Stomach (tissue), 9 donors: Measurements from ENCODE around the gene TXNDC11. TPM values are rescaled to one million over a fixed set of nuclear protein-coding genes. Genes with fewer than 3 reads are reported as not detected.
A peak's percentile ranks its signal among the peaks of the same experiment; 100 is the strongest.

Source experiments
- DNase-seq, 2 donors: peaks; one replicate each; pipeline versions ENCODE4 v3.0.0 to v3.0.0-alpha.2; 2013 to 2019
- H3K27ac ChIP-seq, 5 donors: fragments of 200-600 bp in 4 of 5; sonication (generic) in 4 of 5; one replicate each; pipeline ENCODE4 v1.5.1; 2013 to 2019; ENCODE audit warnings: mild to moderate bottlenecking in 1 of 5, moderate library complexity in 1 of 5
- H3K27me3 ChIP-seq, 3 donors: fragments of 200-600 bp; sonication (generic); one replicate each; pipeline ENCODE4 v1.5.1; 2017 to 2019; ENCODE audit warnings: mixed run types in 1 of 3
- H3K36me3 ChIP-seq, 4 donors: fragments of 200-600 bp; sonication (generic); 1 replicate in 3 of 4; 2 replicates in 1 of 4; pipeline ENCODE4 v1.5.1; 2016 to 2019
- H3K4me1 ChIP-seq, 4 donors: fragments of 200-600 bp; sonication (generic); one replicate each; pipeline ENCODE4 v1.5.1; 2016 to 2019
- H3K4me3 ChIP-seq, 4 donors: fragments of 200-600 bp; sonication (generic) in 3 of 4; one replicate each; pipeline ENCODE4 v1.5.1; 2016 to 2019; ENCODE audit warnings: mild to moderate bottlenecking in 1 of 4
- H3K9me3 ChIP-seq, 4 donors: fragments of 200-600 bp; sonication (generic); one replicate each; pipeline ENCODE4 v1.5.1; 2016 to 2019
- EP300 ChIP-seq: sonication (generic); formaldehyde crosslinking; IDR thresholded peaks from one replicate; pipeline ENCODE4 v1.6.1; 2017; ENCODE audit warnings: antibody characterized with exemption
- POLR2A ChIP-seq, 4 donors: fragments of 450-650 bp; IDR thresholded peaks; one replicate each; pipeline ENCODE4 v1.6.1; 2016; ENCODE audit warnings: antibody characterized with exemption in 4 of 4, control low read depth in 2 of 4, mild to moderate bottlenecking in 1 of 4, moderate library complexity in 1 of 4
- POLR2AphosphoS5 ChIP-seq, 3 donors: sonication (generic); formaldehyde crosslinking; IDR thresholded peaks; one replicate each; pipeline ENCODE4 v1.6.1; 2016; ENCODE audit warnings: antibody characterized with exemption in 3 of 3
- WGBS, 5 donors: extraction: QIAGEN DNeasy Blood & Tissue Kit in 3 of 5; methylation state at CpG; one replicate each; pipeline versions ENCODE4 v1.1.5 to v1.1.7; 2013 to 2018; 5-methylcytosine and 5-hydroxymethylcytosine counted together
- intact Hi-C: fragments of 100-400 bp; cut with DNase I; formaldehyde crosslinking; loops from one replicate; pipeline ENCODE4 v1.15.1; 2023; ENCODE audit warnings: low total_unique reads
- polyA plus RNA-seq, 3 donors: library from polyadenylated mRNA; stranded (reverse); fragments of 200-250 nt; gene quantifications; one replicate each; pipeline ENCODE4 v1.2.3, GENCODE V29; 2013
- total RNA-seq, 5 donors: library from RNA; depleted of rRNA; stranded (reverse); fragments of >200 nt; gene quantifications; one replicate each; pipeline versions ENCODE4 v1.1.0 to v1.2.3, GENCODE V29; 2014 to 2016
- TF ChIP-seq, protein P1 (sequence below), 7 experiments: fragments of 450-650 bp in 4 of 7; fragments of 200-600 bp in 3 of 7; sonication (generic) in 3 of 7; IDR thresholded peaks; one replicate each; pipeline ENCODE4 v1.5.1; 2016 to 2019; ENCODE audit warnings: antibody characterized with exemption in 7 of 7, control low read depth in 2 of 7, mild to moderate bottlenecking in 1 of 7
- donor health status: healthy with polysubstance abuse.
- donor health status: Bipolar disorder and iron deficiency.
- donor health status: healthy.

Gene TXNDC11
- total and polyA plus RNA-seq, 8 donors: 24.1 to 72.9 (median 42.1) TPM

GRCh38 chr16:11692651-11693050 is 50.0 kb downstream of the TXNDC11 start:
- no peak for DNase-seq
- Histone ChIP-seq H3K4me1 (peaks cover 5 to 39% (median 26%) of the 10 kb centered on the region in 4 donors), H3K27me3 (no peaks in the 10 kb centered on the region), H3K9me3 (no peaks in the 10 kb centered on the region), H3K27ac (peak overlapping the region in 1 of 5 donors; percentile 6), H3K4me3 (no peak overlapping the region), H3K36me3 (peaks cover 39 to 77% (median 75%) of the 10 kb centered on the region in 4 donors)
- 59 to 85% (median 74%) methylated on average over 4 to 6 of the region's 6 CpGs for WGBS, 5 donors
- TF ChIP-seq POLR2A (IDR thresholded peaks at IDR 0.05) (no peak), EP300 (no peak), POLR2AphosphoS5 (IDR thresholded peaks at IDR 0.05) (no peak)
- TF ChIP-seq, protein P1, sequence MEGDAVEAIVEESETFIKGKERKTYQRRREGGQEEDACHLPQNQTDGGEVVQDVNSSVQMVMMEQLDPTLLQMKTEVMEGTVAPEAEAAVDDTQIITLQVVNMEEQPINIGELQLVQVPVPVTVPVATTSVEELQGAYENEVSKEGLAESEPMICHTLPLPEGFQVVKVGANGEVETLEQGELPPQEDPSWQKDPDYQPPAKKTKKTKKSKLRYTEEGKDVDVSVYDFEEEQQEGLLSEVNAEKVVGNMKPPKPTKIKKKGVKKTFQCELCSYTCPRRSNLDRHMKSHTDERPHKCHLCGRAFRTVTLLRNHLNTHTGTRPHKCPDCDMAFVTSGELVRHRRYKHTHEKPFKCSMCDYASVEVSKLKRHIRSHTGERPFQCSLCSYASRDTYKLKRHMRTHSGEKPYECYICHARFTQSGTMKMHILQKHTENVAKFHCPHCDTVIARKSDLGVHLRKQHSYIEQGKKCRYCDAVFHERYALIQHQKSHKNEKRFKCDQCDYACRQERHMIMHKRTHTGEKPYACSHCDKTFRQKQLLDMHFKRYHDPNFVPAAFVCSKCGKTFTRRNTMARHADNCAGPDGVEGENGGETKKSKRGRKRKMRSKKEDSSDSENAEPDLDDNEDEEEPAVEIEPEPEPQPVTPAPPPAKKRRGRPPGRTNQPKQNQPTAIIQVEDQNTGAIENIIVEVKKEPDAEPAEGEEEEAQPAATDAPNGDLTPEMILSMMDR (IDR thresholded peaks at IDR 0.05): no peak
- intact Hi-C loops: no loop called here

GRCh38 chr16:11692171-11692570 is 50.5 kb downstream of the TXNDC11 start:
- WGBS, 5 donors: 77 to 88% (median 83%) methylated on average over 8 of the region's 8 CpGs
- H3K36me3 ChIP-seq: peaks cover 39 to 77% (median 75%) of the 10 kb centered on the region in 4 donors
- no peak for DNase-seq

DNA sequence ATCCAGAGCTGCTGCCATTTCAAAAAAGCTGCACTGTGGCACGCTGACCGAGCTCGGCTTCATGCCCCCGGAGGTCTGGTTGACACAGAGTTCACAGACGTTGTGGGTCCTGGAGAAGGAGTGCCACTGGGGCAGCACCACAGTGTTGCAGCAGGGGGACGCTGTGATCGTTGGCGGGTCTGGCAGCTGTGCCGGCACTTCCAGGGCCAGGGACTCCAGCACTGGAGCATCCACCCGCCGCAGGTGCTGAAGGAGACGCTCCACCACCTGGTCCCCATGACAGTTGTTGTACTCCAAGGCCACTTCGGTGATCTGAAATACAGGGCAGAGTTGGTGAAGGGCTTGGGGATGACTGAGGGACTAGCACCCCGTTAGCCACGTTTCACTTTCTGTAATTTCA is 50.9 kb downstream of the TXNDC11 start:
- H3K9me3 ChIP-seq: no peaks in the 10 kb centered on the region
- peaks cover 40 to 77% (median 75%) of the 10 kb centered on the region in 4 donors for H3K36me3 ChIP-seq
- intact Hi-C loops: no loop called here
- peaks cover 5 to 44% (median 29%) of the 10 kb centered on the region in 4 donors for H3K4me1 ChIP-seq
- 90 to 94% (median 93%) methylated on average over 15 of the region's 15 CpGs for WGBS, 5 donors
- TF ChIP-seq, protein P1 (IDR thresholded peaks at IDR 0.05): no peak
- TF ChIP-seq POLR2AphosphoS5 (IDR thresholded peaks at IDR 0.05) (no peak), POLR2A (IDR thresholded peaks at IDR 0.05) (no peak), EP300 (no peak)
- no peak for DNase-seq
- no peak overlapping the region for H3K27ac ChIP-seq
- H3K27me3 ChIP-seq: no peaks in the 10 kb centered on the region
- no peak overlapping the region for H3K4me3 ChIP-seq

More at GRCh38 chr16:11692171-11692570, 50.5 kb downstream of the TXNDC11 start:
- intact Hi-C loops: no loop called here
- H3K27ac ChIP-seq: no peak overlapping the region
- no peak overlapping the region for H3K4me3 ChIP-seq
- H3K9me3 ChIP-seq: no peaks in the 10 kb centered on the region
- no peaks in the 10 kb centered on the region for H3K27me3 ChIP-seq
- H3K4me1 ChIP-seq: peaks cover 5 to 40% (median 28%) of the 10 kb centered on the region in 4 donors
- TF ChIP-seq EP300 (no peak), POLR2AphosphoS5 (IDR thresholded peaks at IDR 0.05) (no peak), POLR2A (IDR thresholded peaks at IDR 0.05) (no peak)
- TF ChIP-seq, protein P1 (IDR thresholded peaks at IDR 0.05): no peak

- H3K36me3 ChIP-seq: peaks cover 40 to 77% (median 75%) of the 10 kb centered on the region in 4 donors
- TF ChIP-seq POLR2AphosphoS5 (IDR thresholded peaks at IDR 0.05) (no peak), EP300 (no peak), POLR2A (IDR thresholded peaks at IDR 0.05) (no peak)
- TF ChIP-seq, protein P1 (IDR thresholded peaks at IDR 0.05): no peak
- no peak for DNase-seq
- H3K27ac ChIP-seq: no peak overlapping the region
- H3K9me3 ChIP-seq: no peaks in the 10 kb centered on the region
- H3K27me3 ChIP-seq: no peaks in the 10 kb centered on the region
- 89 to 97% (median 92%) methylated on average over 5 of the region's 5 CpGs for WGBS, 5 donors
- H3K4me1 ChIP-seq: peaks cover 5 to 50% (median 31%) of the 10 kb centered on the region in 4 donors
- no peak overlapping the region for H3K4me3 ChIP-seq
- intact Hi-C loops: no loop called here
These were observed 51.4 kb downstream of the TXNDC11 start for GRCh38 chr16:11691235-11691634.
